B cell (primary cell): ENCODE measurements around the gene NDUFA1. TPM values are rescaled to one million over a fixed set of nuclear protein-coding genes. Genes with fewer than 3 reads are reported as not detected.

ENCODE experiments used
- ATAC-seq: fragments of 200-7000 bp; cut with Tn5 transposase; one replicate; pipeline ENCODE4 v1.10.0; 2021; ENCODE audit warnings: low read depth, mild to moderate bottlenecking, moderate number of reproducible peaks, moderate library complexity
- CTCF ChIA-PET: fragments of 350-600 bp; sonication (Branson Sonifier 250); formaldehyde crosslinking; loops from one replicate; lab custom pipeline; 2021; ENCODE audit warnings: antibody characterized with exemption, inconsistent platforms; lab: Charles Lee
- POLR2A ChIA-PET: fragments of 350-600 bp; sonication (Branson Sonifier 250); formaldehyde crosslinking; loops from one replicate; lab custom pipeline; 2021; ENCODE audit warnings: antibody characterized with exemption; lab: Charles Lee
- DNase-seq: peaks from one replicate; pipeline ENCODE4 v3.0.0; 2013
- H2AFZ ChIP-seq: 2 replicates; pipeline ENCODE4 v1.6.1; 2012; ENCODE audit warnings: mild to moderate bottlenecking, low read depth, low read length; ENCODE audit not compliant: insufficient read depth, poor library complexity, severe bottlenecking
- H3K27ac ChIP-seq, 2 donors: 1 replicate in 1 of 2; 2 replicates in 1 of 2; pipeline ENCODE4 v1.5.1; 2012 to 2013; ENCODE audit warnings: low read length in 2 of 2, mild to moderate bottlenecking in 2 of 2, moderate library complexity in 1 of 2
- H3K27me3 ChIP-seq, 4 experiments: fragments of 200-600 bp in 1 of 4; sonication (generic) in 1 of 4; replicated peaks in 1 of 4; 1 replicate in 2 of 4; 2 replicates in 2 of 4; pipeline versions ENCODE4 v1.6.1 to v1.7.0; 2013 to 2016; ENCODE audit warnings: low read length in 3 of 4, mild to moderate bottlenecking in 2 of 4, mixed read lengths in 1 of 4, moderate library complexity in 1 of 4; ENCODE audit not compliant: insufficient read depth in 4 of 4, control insufficient read depth in 3 of 4; ENCODE audit errors: control extremely low read depth in 1 of 4
- H3K36me3 ChIP-seq, 2 experiments: replicated peaks in 1 of 2; 1 replicate in 1 of 2; 2 replicates in 1 of 2; pipeline versions ENCODE4 v1.6.1 to v1.7.1; 2013; ENCODE audit warnings: low read length in 1 of 2; ENCODE audit not compliant: insufficient read depth in 2 of 2, control insufficient read depth in 1 of 2; ENCODE audit errors: control extremely low read depth in 1 of 2, extremely low read depth in 1 of 2
- H3K4me1 ChIP-seq, 2 donors: fragments of 200-600 bp in 1 of 2; sonication (generic) in 1 of 2; 1 replicate in 1 of 2; 2 replicates in 1 of 2; pipeline versions ENCODE4 v1.5.1 to v1.6.1; 2013 to 2017; ENCODE audit warnings: low read length in 2 of 2; ENCODE audit not compliant: control insufficient read depth in 2 of 2, insufficient read depth in 2 of 2
- H3K4me2 ChIP-seq: replicated peaks from 2 replicates; pipeline ENCODE3; 2012; ENCODE audit warnings: mild to moderate bottlenecking, low read depth, low read length; ENCODE audit not compliant: poor library complexity, severe bottlenecking
- H3K4me3 ChIP-seq, 5 experiments: fragments of 200-600 bp in 1 of 5; sonication (generic) in 1 of 5; 1 replicate in 3 of 5; 2 replicates in 2 of 5; pipeline versions ENCODE4 v1.5.1 to v1.7.0; 2011 to 2016; ENCODE audit warnings: low read length in 4 of 5, mild to moderate bottlenecking in 4 of 5, low read depth in 2 of 5, control low read depth in 1 of 5, moderate library complexity in 1 of 5; ENCODE audit not compliant: insufficient read depth in 1 of 5; ENCODE audit errors: control extremely low read depth in 1 of 5, extremely low read depth in 1 of 5
- H3K79me2 ChIP-seq: fragments of 200-600 bp; sonication (generic); one replicate; pipeline ENCODE4 v1.6.0; 2016; ENCODE audit warnings: low read length; ENCODE audit not compliant: control insufficient read depth, insufficient read depth
- H3K9ac ChIP-seq: fragments of 200-600 bp; sonication (generic); 2 replicates; pipeline ENCODE4 v1.6.1; 2017; ENCODE audit warnings: mild to moderate bottlenecking, low read length, moderate library complexity
- H3K9me3 ChIP-seq, 3 donors: one replicate each; pipeline versions ENCODE4 v1.6.1 to v1.7.1; 2013; ENCODE audit warnings: low read length in 2 of 3; ENCODE audit not compliant: control insufficient read depth in 2 of 3, insufficient read depth in 1 of 3; ENCODE audit errors: control extremely low read depth in 1 of 3
- H4K20me1 ChIP-seq: 2 replicates; pipeline ENCODE4 v1.6.0; 2012; ENCODE audit warnings: mild to moderate bottlenecking, low read length; ENCODE audit not compliant: insufficient read depth, control insufficient read depth, poor library complexity, severe bottlenecking
- H3K27ac Mint-ChIP-seq: one replicate; pipeline ENCODE4 v1.8.0; 2021; ENCODE audit warnings: mixed read lengths
- H3K27me3 Mint-ChIP-seq: one replicate; pipeline ENCODE4 v1.8.0; 2021; ENCODE audit warnings: mixed read lengths
- H3K4me1 Mint-ChIP-seq: one replicate; pipeline ENCODE4 v1.8.0; 2021; ENCODE audit warnings: mixed read lengths
- H3K4me3 Mint-ChIP-seq: one replicate; pipeline ENCODE4 v1.8.0; 2021; ENCODE audit warnings: mixed read lengths
- H3K9me3 Mint-ChIP-seq: one replicate; pipeline ENCODE4 v1.8.0; 2022; ENCODE audit warnings: mixed read lengths; ENCODE audit not compliant: insufficient read depth
- EZH2 ChIP-seq: IDR thresholded peaks from 2 replicates; pipeline ENCODE4 v1.6.1; 2012; ENCODE audit warnings: borderline replicate concordance, low read depth, mild to moderate bottlenecking, moderate library complexity, low read length; ENCODE audit not compliant: insufficient read depth, poor library complexity, severe bottlenecking
- WGBS: methylation state at CpG from one replicate; pipeline ENCODE4 v1.1.5; 2013; ENCODE audit warnings: missing lambda C conversion rate; ENCODE audit not compliant: insufficient coverage; 5-methylcytosine and 5-hydroxymethylcytosine counted together
- intact Hi-C: fragments of 100-400 bp; cut with micrococcal nuclease; formaldehyde crosslinking; loops from one replicate; pipeline ENCODE4 v1.10.0; 2022
- polyA plus RNA-seq: library from polyadenylated mRNA; depleted of rRNA; stranded (reverse); fragments of >200 nt; gene quantifications from 2 replicates; pipeline ENCODE4 v1.2.3, GENCODE V29; 2012
- total RNA-seq, 2 donors: library from RNA; stranded (reverse); fragments of 120-200 nt in 1 of 2; gene quantifications; 1 replicate in 1 of 2; 2 replicates in 1 of 2; pipeline versions ENCODE4 v1.2.3 to v1.2.4, GENCODE V29; 2013 to 2022
- TF ChIP-seq, protein P1 (sequence below): fragments of 200-600 bp; IDR thresholded peaks from one replicate; pipeline ENCODE4 v1.8.0; 2022; ENCODE audit warnings: antibody characterized with exemption, mild to moderate bottlenecking

Gene NDUFA1
- total and polyA plus RNA-seq, 2 donors (not counting 1 experiment from before 2014, with no cell fraction given) = 29.0 to 39.5 TPM

DNA sequence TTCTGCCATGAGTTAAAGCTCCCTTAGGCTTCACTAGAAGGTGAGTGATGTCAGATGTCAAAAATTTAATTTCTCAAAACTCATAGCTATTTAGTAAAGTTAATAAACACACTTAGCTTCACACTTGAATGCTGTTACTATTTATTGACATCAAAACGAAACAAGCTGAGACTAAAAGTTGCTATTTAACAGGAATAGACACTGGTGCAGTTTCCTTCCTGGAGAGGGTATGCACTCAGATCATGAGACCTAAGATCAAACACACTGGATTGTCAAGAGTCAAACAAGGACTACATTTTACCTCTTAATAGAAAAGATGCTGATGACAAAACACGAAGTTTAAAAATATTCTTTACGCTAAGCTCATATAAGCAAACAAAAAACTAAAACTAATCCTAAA lies 37.7 kb upstream of the NDUFA1 start:
- POLR2A ChIA-PET = no interaction called here
- no CpG with 5 or more reads among the region's 3 CpGs for WGBS

More for the DNA sequence above, 37.7 kb upstream of the NDUFA1 start:
- TF ChIP-seq, protein P1, sequence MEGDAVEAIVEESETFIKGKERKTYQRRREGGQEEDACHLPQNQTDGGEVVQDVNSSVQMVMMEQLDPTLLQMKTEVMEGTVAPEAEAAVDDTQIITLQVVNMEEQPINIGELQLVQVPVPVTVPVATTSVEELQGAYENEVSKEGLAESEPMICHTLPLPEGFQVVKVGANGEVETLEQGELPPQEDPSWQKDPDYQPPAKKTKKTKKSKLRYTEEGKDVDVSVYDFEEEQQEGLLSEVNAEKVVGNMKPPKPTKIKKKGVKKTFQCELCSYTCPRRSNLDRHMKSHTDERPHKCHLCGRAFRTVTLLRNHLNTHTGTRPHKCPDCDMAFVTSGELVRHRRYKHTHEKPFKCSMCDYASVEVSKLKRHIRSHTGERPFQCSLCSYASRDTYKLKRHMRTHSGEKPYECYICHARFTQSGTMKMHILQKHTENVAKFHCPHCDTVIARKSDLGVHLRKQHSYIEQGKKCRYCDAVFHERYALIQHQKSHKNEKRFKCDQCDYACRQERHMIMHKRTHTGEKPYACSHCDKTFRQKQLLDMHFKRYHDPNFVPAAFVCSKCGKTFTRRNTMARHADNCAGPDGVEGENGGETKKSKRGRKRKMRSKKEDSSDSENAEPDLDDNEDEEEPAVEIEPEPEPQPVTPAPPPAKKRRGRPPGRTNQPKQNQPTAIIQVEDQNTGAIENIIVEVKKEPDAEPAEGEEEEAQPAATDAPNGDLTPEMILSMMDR = no peak
- no peak for TF ChIP-seq EZH2
- H3K9me3 Mint-ChIP-seq = no peaks in the 10 kb centered on the region
- H3K4me1 Mint-ChIP-seq = no peaks in the 10 kb centered on the region
- ATAC-seq = no peak
- CTCF ChIA-PET = no interaction called here
- Histone ChIP-seq H3K27me3 (no peaks in the 10 kb centered on the region), H2AFZ (no peak overlapping the region), H4K20me1 (no peaks in the 10 kb centered on the region), H3K4me2 (no peak overlapping the region), H3K9me3 (no peaks in the 10 kb centered on the region), H3K9ac (no peak overlapping the region), H3K4me3 (no peak overlapping the region), H3K79me2 (no peaks in the 10 kb centered on the region), H3K27ac (no peak overlapping the region), H3K36me3 (peaks cover 0 to 26% of the 10 kb centered on the region in 2 experiments), H3K4me1 (no peaks in the 10 kb centered on the region)
- no peaks in the 10 kb centered on the region for H3K27me3 Mint-ChIP-seq
- intact Hi-C loops = no loop called here
- no peak overlapping the region for H3K27ac Mint-ChIP-seq
- no peak for DNase-seq
- no peak overlapping the region for H3K4me3 Mint-ChIP-seq
